Non-pigmented ciliary epithelial cell (primary cell): ENCODE results near the gene CLEC4F.

ENCODE experiments used
- DNase-seq: peaks from one replicate; pipeline ENCODE4 v3.0.0-alpha.2; 2010; ENCODE audit warnings: low read depth

The CLEC4F gene

DNA sequence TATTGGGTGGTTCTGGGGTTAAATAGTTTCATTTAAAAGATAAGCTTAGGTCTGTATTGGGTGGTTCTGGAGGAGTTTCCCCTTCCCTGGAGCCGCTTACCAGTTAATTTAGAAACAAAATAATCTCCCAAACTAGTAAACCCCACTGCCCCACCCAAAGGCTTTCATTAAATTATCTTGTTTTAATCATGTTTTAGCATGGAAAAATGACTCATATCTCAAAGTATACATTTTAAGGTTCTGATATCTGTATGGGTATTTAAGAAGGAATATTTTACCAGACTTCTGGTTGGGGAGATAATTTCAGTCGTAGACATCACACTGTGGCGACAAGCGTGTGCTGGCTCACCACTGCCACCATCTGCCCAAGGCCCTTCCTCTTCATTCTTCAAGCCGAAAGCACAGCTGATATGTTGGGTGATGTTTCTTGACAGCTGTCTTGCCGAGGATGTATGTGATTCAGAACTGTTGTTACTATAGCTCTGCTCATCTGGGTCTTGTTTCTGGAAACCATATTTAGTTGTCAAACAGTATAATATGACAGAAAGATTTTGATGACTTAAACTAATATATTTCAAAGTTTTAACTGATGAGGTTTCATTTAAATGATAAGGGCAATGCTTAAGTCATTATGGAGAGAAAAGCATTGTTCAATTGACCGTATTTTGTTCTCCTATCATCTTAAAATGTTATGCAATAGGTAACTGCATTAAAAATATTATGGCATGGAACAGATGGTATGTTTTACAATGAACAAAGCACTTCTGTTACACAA is 35.1 kb downstream of the CLEC4F start:
- no peak for DNase-seq

DNA sequence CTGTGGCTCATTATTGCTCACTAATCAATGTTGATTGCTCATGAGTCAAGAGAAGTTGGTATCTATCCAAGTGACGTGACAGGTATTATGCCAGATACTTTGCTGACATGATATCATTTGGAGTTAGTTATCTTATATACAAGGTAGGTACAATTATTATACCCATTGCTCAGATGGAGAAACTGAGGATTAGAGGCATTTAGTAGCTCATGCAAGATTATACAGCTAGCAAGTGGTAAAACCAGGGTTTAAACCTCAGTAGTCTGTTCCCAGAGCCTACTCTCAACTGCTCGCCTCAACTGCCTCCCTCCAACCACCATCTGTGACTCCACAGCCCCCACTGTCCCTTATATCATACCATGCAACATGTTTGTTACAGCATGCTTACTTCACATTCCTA is 36.1 kb downstream of the CLEC4F start:
- DNase-seq: no peak

DNA sequence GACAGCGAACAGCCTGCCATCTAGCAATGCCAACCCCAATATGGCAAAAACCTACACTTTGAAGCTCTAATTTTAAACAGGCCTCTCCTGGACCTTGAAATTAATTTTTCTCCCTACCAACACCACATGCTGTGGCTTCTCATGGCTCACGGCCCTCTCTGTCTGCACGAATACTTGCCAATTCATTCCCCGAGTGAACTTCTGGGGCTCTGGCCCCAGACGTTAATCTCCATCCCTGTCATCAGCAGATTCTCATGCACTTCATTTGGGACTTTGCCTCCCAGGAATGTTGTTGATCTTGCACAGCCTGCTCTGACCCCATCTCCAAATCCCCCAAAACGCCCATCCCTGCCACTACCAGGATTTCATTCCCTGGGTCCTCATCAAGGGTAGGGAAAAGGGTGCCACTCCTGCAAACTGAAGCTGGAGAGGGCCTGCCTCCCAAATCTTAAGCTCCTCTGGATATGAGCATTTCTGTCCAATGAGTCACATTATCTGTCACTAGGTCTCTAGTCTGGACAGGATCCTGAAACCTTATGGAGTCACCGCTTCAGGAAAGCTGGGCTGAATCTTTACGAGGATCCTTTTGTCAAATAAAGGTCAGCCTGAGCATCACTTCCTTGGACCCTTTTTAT is 40.4 kb downstream of the CLEC4F start:
- no peak for DNase-seq

DNA sequence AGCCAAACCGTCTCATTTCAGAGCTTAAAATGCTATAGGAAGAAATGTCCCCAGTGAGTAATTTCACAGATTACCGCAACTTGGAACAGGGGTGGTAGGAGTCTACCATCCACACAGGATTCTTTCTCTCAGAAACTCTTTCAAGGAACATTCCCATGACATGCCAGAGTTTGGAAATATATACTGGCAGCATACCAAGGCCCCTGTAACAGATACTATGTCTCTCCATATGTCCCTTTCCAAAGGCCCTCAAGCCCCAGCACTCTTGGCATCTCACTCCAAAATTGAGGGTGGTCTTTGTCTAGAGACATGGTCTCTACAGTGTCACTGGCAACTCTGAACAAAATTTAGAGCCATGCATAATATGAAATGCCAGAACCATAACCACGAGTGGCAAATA is 40.9 kb downstream of the CLEC4F start:
- DNase-seq: no peak

DNA sequence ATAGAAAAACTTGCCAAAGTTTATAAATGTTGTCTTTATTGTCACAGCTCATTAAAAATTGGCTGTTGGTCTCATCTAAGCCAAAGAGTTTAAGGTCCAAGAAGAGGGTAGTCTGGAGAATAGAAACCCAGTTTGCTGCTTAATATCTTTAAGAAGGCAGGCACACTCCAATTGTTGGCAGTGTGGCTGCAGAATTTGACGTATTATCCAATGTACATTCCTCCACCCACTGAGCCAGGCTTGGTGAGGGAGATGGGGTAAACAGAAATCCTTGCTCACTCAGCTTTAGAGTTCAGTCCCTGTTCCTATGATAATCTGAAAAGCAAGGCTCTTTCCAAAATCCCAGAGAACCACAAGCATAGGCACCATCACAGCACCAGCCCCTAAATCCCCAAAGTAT is 41.7 kb downstream of the CLEC4F start:
- DNase-seq: no peak

DNA sequence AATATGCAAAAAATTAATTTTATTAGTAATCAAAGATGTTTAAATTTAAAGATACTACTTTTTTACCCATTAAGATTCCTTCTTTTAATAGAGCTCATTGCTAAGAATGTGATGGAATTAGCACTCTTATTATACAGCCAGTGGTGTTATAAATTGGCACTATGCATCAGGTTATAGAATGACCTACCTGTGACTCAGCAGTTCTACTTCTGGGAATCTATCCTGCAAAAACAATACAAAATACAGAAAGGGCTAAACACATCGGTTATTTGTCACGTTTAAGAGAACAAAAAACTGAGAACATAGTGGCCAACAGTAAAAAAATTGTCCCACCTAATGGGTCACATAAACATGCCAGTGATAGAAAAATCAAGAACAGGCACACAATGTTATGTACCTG is 42.9 kb downstream of the CLEC4F start:
- no peak for DNase-seq

DNA sequence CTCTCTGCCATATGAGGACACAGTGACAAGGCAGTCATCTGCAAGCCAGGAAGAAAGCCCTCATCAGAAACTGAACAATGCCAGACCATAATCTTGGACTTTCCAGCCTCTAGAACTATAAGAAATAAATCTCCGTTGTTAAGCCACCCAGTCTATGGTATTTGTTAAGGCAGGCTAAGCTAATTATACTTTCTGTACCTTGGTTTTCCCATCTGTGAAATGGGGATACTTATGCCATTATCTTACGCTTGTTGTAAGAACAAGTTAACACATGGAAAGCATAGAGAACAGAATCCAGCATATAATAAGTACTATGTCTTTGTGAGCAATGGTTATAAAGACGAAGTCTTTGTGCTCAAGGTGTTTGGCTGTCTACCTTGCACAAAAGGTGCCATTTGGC is 44.1 kb downstream of the CLEC4F start:
- DNase-seq: no peak

DNA sequence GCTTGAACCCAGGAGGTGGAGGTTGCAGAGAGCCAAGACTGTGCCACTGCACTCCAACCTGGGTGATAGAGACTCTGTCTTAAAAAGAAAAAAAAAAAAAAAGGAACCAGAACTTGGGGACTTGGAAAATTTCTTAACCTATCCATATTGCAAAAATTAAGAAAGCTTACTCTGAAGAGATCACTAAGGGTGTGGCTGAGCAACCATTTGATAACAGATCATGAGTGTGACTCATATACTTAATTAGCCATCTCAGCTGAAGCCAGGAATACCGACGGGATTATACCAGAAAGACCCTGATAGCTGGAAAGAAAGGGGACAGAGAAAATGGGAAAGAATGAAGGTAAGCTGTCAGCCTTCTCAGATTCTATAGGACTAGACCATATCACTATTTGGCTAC is 45.3 kb downstream of the CLEC4F start:
- DNase-seq: no peak

DNA sequence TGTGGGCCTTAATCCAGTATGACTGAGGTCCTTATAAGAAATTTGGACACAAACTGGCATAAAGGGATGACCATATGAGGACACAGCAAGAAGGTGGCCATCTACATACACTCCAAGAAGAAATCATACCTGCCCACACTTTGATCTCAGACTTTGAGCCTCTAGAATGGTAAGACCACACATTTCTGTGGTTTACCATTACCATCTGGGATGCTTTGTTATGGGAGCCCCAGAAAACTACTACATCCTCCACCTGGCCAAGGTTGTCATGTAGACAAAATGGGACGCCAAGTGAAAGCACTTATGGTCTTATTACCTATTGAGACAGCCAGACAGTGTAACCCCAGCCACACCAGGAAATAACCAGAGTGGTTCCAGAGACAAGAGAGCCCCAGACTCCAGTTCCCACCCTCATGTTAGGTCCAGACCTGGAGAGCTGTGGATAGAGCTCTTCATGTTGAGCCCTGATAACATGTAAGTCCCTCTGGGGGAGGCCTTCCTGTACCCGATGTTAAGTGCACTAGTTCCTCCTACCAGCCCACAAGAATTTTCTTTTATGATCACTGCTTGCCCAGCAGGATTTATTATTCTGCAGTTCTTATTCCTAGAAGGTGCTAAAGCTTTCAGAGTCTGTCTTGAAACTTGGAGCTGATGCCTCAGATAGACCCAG is 47.8 kb downstream of the CLEC4F start:
- no peak for DNase-seq

DNA sequence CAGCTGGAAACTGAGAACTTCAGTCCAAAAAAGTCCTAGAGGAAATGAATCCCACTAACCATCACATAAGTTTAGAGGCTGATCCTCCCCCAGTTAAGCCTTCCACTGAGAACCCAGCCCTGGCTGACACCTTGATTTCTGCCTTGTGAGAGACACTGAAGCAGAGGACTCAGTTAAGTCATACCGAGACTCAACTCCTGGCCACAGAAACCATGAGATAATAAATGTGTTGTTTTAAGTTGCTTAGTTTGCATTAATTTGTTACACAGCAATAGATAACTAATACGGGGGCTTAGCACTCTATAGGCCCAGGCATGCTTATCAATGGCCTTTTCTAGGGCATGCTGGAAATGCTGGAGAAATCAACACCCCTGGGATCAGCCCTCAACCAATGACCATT is 49.0 kb downstream of the CLEC4F start:
- DNase-seq: no peak

DNA sequence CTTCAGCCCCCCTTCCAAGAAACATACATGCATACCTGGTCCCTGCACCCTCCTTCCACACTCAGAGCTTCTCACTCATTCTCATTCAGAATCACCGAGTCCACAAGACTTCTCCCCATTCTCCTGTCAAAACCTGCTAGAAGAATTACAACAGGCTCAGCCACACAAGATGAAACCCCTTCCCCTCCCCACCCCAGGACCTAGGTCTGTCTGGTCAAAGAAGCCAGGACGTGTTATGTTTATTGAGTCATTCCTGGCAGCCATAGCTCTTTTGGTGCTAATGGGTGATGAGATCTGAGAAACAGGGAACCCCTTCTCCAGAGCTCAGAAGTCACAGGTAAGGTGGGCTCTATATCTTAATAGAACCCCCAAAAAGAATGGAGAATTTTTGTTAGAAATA is 50.9 kb downstream of the CLEC4F start:
- no peak for DNase-seq

DNA sequence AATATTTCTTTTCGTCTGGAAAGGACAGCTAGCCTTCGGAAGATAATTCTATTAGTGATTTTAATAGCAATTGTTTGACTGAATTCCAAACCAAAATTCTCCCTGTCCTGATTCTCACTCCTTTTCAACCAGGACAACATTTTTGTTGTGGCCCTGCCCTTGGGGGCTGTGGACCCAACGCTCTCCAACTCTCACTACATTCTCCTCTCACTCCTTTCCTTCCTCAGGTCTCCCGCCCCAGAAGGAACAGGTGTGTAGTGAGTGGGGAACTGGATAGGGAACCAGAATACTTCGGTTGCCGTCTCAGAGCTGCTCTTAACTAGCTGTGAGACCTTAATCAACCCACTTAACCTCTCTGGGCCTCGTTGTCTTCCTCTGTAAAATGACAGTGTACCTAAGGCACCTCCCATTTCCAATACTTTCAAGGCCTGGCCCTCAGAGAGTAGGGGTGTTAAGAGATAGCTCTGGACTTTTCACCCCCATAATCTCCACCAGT is 51.8 kb downstream of the CLEC4F start:
- no peak for DNase-seq

DNA sequence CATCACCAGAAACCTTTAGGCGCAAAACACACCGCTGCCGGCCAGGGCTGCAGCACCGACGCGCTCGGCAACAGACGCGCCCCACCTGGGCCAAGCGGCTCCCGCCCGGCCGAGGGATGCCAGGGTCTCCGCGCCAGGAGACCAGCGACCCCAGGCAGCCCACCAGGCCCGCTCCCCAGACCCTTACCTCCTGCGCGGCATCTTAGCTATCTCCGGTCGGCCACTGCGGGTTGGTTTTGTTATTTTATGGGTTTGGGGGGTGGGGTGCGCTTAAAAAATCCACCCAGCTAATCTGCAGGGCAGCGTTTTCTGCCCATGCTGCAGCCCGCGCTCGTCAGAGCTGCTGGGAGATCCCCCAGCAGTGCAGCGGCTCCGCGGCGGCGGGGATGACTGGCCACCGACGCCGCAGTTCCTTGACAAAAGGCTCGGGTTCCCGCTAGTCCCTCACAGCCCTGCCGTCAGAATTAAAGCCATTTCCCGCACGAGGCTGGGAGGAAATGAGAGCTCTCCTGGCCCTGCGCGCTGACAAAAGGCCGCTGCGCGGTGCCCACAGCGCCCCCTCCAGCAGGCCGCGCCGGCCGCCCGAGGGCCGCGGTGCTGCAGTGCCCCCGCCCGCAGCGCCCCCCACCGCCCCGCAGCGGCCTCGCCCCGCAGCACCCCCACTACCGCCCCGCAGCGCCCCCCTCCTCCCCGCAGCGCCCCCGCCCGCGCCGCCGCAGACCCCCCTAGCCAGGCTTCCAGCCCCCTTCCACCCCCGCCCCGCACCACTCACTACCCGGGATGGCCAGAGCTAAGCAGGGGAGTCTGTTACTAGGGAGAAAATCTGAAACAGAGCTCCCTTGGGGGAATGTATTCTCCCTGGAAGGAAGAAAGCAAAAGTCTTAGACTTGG is 52.5 kb downstream of the CLEC4F start, which contains the start of gene ADD2:
Gene ADD2 (minus strand): TSS at position 502 of the 891 bp plus-strand sequence. CDS start 61,792 bp downstream, outside the sequence.
- no peak for DNase-seq

DNA sequence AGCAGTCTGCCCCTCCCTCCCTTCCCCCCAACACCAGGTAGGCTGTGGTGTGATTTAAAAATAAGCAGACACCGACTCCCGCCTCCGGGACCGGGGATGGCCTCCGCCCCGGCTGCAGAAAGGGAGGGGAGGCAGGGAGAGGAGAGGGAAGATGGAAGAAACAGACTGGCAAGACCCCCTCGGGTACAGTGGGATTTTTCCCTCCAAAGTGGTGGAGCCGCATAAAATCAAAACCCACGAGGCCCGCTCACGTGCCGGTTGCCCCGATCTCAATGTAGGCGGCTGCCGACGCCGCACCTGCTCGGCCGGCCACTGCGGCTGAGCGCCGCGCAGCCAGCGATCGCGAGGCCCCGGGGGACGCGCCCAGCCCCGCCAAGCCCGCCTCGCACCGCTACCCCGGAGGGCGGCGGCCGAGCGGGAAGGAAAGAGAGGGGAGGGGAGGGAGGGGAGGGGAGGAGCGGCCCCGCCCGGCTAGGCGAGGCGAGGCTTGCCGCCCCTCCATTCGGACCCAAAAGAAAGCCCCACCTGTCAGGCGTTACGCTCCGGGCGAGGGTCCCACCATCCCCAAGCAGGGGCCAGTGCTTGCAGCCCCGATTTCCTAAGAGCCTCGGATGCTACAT is 53.2 kb downstream of the CLEC4F start:
- DNase-seq: no peak

DNA sequence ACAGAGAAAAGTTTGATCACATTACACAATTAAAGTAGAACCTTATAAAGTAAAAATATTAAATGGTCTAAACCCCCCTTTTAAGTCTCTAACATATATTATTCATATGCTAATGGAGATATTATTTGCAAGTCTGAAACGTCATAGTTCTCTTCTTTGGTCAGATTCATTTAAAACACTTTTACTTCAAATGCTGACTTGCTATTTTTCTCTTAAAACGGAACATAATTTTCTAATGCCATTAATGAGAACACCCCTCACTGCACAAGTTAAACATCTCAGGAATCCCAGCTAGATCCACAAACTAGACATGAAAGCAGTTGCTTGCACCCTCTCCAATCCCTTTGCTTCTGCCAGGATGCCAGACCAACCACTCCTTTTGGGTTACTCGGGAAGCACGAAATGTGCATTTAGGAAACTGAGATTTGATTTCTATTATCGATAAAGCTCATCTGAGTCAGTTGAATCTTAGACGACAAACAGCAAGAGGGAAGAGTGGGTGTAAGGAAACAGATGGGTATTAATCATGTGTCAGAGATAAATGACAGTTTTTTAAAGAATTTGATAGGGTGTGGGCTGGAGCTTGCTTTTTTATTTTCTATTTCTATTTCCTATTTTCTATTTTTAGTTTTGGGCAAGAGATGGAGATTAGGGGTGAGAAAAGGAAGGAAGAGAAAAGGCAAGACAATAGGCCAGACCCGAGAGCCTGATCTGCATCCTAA is 53.9 kb downstream of the CLEC4F start:
- DNase-seq: no peak

DNA sequence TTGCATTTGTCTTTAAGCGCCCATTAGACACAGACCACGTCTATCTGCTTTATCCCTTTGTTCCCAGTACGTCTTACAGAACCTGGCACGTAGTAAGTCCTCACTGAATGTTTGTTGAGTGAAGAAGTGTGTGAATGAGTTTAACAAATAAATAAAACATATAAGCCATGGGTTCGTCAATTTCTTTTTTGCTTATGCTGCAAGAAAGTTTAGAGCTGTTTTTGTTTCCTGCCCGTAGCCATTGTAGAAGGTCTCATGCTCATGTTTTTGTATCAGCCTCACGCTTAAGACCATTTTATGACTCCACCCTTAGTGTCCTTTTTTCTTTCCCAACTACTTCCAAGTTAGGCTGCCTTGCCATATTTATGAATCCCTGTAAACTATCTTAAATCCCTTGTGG is 54.9 kb downstream of the CLEC4F start:
- DNase-seq: no peak

DNA sequence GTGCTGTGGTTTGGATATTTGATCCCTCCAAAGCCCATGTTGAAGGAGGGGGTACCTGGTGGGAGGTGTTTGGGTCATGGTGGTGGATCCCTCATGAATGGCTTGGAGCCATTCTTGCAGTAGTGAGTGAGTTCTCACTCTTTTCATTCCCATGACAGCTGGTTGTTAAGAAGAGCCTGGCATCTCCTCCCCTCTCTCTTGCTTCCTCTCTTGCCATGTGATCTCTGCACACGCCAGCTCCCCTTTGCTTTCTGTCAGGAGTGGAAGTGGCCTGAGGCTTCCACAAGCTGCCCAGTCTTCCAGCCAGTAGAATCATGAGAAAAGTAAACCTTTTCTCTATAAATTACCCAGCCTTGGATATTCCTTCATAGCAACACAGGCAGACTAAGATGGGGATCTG is 61.0 kb downstream of the CLEC4F start:
- no peak for DNase-seq
